Measurements from ENCODE around the gene CNTNAP5.

Gene CNTNAP5

DNA sequence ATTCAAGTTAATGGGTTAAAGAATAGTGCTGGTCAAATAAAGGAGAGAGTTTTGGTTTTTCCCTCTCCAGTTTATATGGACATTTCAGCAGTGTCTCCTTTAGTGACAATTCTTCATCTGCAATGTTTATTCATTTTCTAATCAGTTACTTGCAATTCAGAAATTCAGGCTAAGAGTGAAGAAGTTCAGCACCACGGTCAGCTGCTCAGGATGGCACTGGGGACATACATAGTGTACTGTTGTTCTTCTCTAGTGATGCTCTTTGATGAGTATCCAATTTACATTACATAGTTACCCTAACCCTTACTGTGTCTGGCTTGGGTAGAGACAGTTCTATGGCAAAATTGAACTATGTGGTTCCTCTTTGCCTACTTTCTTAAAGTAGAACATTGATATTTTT lies 412.7 kb downstream of the CNTNAP5 start:
- DNase-seq (ENCODE audit: low read depth in 2 of 2): no peak

DNA sequence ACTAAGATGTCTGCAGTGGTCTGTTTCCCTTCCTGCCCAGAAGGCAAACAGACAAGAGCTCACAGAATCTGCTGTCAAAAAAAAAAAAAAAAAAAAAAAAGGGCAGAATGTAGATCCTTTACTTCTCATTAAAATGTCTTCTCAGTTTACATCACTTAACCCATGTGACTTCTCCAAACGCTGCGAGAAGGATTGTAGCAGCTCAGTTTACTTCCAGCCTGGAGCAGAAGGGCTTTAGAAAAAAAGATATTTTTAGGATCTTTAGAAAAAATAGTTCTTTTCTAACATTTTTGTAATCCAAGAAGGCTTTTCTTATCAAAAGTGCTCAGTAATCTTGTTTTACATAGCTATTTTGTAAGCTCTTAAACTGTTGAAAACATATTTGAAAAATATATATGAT lies 425.4 kb downstream of the CNTNAP5 start:
- DNase-seq (ENCODE audit: low read depth in 2 of 2): no peak

DNA sequence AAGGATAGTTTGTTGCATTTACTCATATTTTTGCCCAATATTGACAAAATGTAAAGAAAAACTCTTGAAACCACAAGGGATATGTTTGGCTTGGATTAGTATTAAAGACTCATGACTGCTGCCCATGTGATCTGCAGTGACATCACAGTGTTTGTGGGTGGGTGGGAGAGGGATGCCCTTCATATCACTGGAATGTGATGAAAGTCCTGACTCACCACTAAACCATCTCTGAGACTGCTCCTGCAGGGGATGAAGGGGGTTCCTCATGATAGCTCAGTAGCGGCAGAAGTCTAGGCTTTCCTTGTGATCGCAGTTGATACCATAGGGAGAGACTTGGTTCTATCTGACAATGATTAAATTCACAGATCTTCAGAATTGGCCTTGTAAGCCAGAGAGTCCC lies 451.2 kb downstream of the CNTNAP5 start:
- DNase-seq (ENCODE audit: low read depth in 2 of 2): no peak

DNA sequence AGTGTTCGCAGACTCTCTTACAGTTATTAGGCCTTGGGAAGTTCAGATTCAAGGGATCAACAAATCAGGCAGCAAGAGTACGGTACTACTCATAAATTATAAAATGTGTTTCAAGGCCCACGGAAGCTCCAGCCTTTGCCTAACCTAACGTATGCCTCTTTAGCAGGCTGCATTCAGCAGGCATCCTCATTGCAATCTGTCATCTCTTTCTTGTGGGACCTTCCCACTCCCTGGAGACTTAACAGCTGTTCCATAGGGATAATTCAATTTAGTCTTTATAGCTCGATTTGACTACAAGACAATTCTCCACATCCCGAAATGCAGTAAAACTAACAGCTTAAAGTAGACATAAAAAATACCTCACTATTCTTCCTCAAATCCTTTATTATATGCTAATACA lies 453.7 kb downstream of the CNTNAP5 start:
- DNase-seq (ENCODE audit: low read depth in 2 of 2): no peak

DNA sequence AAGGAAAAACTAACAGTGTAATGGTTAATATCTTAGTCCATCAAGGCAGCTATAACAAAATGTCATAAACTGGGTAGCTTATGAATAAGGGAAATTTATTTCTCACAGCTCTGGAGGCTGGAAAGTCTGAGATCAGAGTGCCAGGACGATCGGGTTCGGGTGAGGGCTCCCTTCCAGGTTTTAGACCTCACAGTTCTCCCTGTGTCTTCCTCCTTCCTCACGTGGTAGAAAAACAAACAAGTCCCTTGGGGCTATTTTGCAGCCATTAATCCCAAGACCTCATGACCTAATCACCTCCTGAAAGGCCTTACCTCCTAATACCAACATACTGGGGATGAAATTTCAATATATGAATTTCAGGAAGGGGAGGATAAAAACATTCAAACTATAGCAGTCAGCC lies 455.9 kb downstream of the CNTNAP5 start:
- no peak for DNase-seq (ENCODE audit: low read depth in 2 of 2)

DNA sequence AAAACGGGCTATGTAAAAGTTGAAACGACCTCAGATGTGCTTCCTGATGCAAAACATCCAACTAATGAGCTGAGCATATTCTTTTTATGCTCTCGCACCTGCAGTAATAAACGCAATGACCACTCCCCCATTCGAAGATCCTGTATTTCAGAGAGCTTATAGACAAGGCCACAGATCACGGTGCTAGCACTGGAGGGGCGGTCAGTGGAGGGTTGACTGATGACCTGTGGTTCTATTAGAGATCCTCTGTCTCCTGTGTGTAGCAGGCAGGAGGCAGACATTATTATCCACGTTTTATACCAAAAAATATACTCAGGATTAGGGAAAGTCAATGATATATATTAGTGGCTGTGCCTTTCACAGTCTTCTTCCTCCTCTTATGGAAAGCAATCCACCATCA lies 457.0 kb downstream of the CNTNAP5 start:
- no peak for DNase-seq (ENCODE audit: low read depth in 2 of 2)

DNA sequence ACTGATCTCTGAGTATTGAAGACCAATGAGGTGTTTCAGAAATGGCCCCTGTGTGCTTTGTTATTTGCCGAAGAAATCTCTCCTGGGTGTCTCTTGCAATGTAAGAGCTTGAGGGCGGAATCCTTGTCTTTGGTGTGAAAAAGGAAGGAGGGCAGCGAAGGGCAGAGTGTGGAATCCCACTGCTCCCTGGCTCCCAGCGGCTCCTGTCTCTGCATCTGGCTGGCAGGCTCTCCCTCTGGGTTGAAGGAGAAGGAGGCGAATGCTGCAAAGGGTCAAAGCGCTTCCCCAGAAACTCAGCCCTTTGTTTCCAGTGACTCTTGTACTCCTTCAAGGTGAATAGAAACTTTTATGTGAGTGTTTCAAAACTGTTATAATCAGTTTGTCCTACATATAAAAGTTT lies 457.5 kb downstream of the CNTNAP5 start:
- DNase-seq (ENCODE audit: low read depth in 2 of 2): no peak

DNA sequence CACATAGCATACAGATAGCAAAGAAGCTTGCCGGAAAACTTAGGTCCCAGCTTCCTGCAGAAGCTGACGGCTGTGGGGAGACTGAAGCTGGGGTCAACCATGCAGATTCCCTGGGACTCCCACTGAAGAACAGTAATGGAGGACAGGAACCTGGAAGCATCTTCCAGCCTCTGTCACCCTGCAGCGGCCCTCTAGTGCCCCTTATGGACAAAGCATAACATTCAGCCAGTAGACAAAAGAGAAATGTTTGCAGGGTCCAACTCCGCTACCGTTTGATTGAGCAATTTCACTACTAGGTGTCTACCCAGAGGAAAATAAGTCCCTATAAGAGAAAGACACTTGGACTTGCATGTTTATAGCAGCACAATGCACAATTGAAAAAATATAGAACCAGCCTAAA lies 460.6 kb downstream of the CNTNAP5 start:
- DNase-seq (ENCODE audit: low read depth in 2 of 2): no peak

- DNase-seq (ENCODE audit: low read depth in 2 of 2): no peak
These were observed 464.6 kb downstream of the CNTNAP5 start for GRCh38 chr2:124489686-124490085.

GRCh38 chr2:124501575-124502152 lies 476.6 kb downstream of the CNTNAP5 start:
- DNase-seq (ENCODE audit: low read depth in 2 of 2): no peak

DNA sequence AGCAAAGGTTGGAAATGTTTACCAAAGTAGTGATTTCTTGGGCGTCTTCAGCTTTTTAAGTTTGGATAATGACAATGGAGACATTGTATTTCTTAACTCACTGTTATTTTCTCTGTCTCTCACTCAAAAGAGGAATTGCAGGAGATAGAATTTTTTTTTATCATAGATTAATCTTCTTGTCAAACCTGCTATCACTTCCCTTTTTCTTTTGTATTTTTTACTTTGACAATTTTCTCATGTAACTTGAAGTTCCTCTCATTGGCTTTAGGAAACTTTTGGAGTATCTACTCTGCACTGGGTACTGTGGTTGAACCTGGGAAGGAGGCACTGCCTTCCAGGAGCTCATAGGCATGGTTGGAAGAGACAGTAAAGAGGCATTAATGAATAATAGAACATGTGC lies 489.1 kb downstream of the CNTNAP5 start:
- DNase-seq (ENCODE audit: low read depth in 2 of 2): no peak

- DNase-seq (ENCODE audit: low read depth in 2 of 2): no peak
These were observed 495.9 kb downstream of the CNTNAP5 start for GRCh38 chr2:124520953-124521352.

DNA sequence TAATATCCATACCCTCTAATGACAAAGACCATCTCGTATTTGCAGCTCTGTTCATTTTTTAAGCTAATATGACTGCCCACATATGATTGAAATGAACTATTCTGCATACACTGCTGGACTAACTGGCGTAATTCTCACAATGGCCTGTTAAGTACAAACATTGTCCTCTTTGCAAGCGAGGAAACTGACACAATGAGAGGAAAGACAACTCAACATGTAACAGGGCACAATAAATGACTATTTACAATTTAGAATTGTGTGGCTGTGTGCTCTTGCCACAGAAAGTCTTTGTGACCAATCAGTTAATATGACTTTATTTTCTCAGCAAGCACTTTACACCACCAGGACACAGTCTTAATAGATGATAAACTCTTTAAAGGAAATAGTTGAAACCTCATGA lies 498.0 kb downstream of the CNTNAP5 start:
- no peak for DNase-seq (ENCODE audit: low read depth in 2 of 2)

- no peak for DNase-seq (ENCODE audit: low read depth in 2 of 2)
These were observed 499.2 kb downstream of the CNTNAP5 start for GRCh38 chr2:124524155-124524915.

DNA sequence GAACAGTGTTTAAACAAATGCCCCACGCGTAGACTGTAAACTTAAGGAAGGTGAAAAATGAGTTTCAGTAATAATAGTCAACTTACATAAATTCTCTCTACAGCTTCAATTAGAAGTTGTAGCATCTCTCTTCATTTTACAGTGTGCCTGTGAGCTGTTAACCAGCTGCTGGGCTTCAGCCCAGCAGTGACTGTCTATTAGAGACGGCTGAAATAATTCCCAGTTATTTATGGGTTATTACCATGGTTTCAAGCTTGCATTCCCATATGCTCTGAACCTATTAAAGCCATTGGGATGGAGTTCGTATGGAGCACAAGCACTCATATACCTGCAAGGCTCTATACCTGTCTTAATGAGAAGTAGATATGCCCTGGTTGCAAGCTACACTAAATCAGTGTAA lies 501.1 kb downstream of the CNTNAP5 start:
- no peak for DNase-seq (ENCODE audit: low read depth in 2 of 2)

- no peak for DNase-seq (ENCODE audit: low read depth in 2 of 2)
These were observed 505.1 kb downstream of the CNTNAP5 start for GRCh38 chr2:124530203-124530602.

- no peak for DNase-seq (ENCODE audit: low read depth in 2 of 2)
These were observed 508.3 kb downstream of the CNTNAP5 start for GRCh38 chr2:124533226-124533954.

- no peak for DNase-seq (ENCODE audit: low read depth in 2 of 2)
These were observed 508.9 kb downstream of the CNTNAP5 start for GRCh38 chr2:124534028-124534427.

DNA sequence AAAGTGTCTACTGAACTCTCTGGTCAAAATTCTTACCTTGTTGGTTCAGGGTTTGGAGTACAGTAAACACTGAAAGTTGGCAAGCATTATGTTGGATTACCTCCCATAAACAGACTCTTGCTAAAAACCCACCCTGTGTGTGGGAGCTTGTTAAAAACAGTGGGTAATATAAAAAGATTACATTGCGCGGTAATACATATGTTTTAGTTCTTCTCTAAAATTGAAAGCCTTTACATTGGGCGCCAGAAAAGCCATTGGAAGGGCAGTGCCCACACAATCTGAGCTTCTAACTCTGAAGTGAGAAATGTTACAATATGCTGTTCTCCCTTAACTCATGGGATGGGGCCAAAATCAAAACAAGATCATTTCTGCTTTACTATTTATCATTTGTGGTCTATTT lies 510.7 kb downstream of the CNTNAP5 start:
- no peak for DNase-seq (ENCODE audit: low read depth in 2 of 2)

DNA sequence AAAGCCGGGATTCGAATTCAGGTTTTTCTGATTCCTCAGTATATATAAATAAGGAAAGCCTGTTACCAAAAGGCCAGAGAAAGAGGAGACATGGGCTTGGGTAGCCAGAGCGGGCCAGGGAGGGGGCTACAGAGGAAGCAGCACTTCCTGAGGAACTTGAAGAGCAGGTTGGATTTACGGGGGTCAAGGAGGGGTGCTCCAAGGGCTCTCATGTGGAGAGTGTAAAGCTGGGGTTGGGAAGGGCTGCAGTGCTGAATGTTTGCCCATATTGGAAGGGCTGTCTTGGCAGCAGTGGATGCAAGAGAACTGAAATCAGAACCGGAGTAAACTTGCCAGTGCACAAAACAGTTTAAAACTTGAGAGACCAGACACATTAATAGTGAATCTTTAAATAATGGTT lies 511.5 kb downstream of the CNTNAP5 start:
- DNase-seq (ENCODE audit: low read depth in 2 of 2): no peak

DNA sequence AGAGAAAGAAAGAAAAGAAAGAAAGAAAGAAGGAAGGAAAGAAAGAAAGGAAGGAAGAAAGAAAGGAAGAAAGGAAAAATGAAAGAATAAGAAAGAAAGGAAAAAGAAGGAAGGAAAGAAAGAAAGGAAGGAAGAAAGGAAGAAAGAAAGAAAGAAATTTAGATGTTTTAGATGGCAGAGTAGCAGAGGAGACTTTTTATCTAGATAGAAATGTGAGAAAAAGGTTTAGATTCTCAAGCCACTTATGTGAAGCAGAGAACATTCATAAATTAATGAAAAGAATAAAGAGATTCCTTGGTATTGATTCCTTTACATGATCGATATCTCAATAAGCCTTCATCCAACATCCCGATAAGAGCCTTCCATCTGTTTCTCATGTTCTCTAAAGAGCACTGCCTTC lies 513.5 kb downstream of the CNTNAP5 start:
- DNase-seq (ENCODE audit: low read depth in 2 of 2): no peak

GRCh38 chr2:124540805-124541204 lies 515.7 kb downstream of the CNTNAP5 start:
- DNase-seq (ENCODE audit: low read depth in 2 of 2): no peak

Data from stimulated activated CD4-positive, alpha-beta T cell treated with anti-CD3 and anti-CD28 coated beads, Interleukin-12 subunit alpha, Interleukin-12 subunit beta, amount 100 ng/mL, for 24 hours (primary cell).